SK-N-SH (cell line): Measurements from ENCODE around the gene ATP5F1D. TPM values are rescaled to one million over a fixed set of nuclear protein-coding genes. Genes with fewer than 3 reads are reported as not detected.

Experiments
- CTCF ChIA-PET: fragments of 300-600, 350-600 bp; formaldehyde crosslinking; extraction: SDS; loops from one replicate; lab custom pipeline; 2021; lab: Yijun Ruan, JAX
- POLR2A ChIA-PET: fragments of 350-600 bp; sonication (Branson Sonifier 250); formaldehyde crosslinking; extraction: SDS; loops from one replicate; lab custom pipeline; 2020; ENCODE audit warnings: antibody characterized with exemption, inconsistent platforms; lab: Yijun Ruan, JAX
- DNase-seq: peaks from one replicate; pipeline ENCODE4 v3.0.0; 2012
- H2AFZ ChIP-seq: fragments of 200-600 bp; sonication (generic); 2 replicates; pipeline ENCODE4 v1.8.1; 2016; ENCODE audit warnings: antibody characterized with exemption, mild to moderate bottlenecking, low read depth
- H3F3A ChIP-seq: fragments of 200-600 bp; sonication (generic); replicated peaks from 2 replicates; pipeline ENCODE3; 2016; ENCODE audit warnings: antibody characterized with exemption, mild to moderate bottlenecking; ENCODE audit not compliant: insufficient read depth
- H3K27ac ChIP-seq, 2 experiments: fragments of 200-500 bp in 1 of 2; fragments of 200-600 bp in 1 of 2; sonication (Bioruptor generic) in 1 of 2; sonication (generic), shearing (Covaris generic) in 1 of 2; 2 replicates each; pipeline versions ENCODE4 v1.5.1 to v1.6.1; 2014 to 2016; ENCODE audit warnings: low read depth in 2 of 2, inconsistent platforms in 1 of 2, low read length in 1 of 2, mild to moderate bottlenecking in 1 of 2, mixed read lengths in 1 of 2
- H3K27me3 ChIP-seq: fragments of 200-600 bp; sonication (generic), shearing (Covaris generic); 2 replicates; pipeline ENCODE4 v1.6.1; 2016; ENCODE audit warnings: mixed run types; ENCODE audit not compliant: insufficient read depth
- H3K36me3 ChIP-seq, 2 experiments: fragments of 200-500 bp in 1 of 2; fragments of 200-600 bp in 1 of 2; sonication (Bioruptor generic) in 1 of 2; sonication (generic) in 1 of 2; replicated peaks in 1 of 2; 2 replicates each; pipeline versions ENCODE3 to v1.5.1; 2014 to 2016; ENCODE audit warnings: low read length in 1 of 2, mild to moderate bottlenecking in 1 of 2; ENCODE audit not compliant: insufficient read depth in 2 of 2, control insufficient read depth in 1 of 2
- H3K4me1 ChIP-seq, 2 experiments: fragments of 200-500 bp in 1 of 2; fragments of 200-600 bp in 1 of 2; sonication (Bioruptor generic) in 1 of 2; sonication (generic), shearing (Covaris generic) in 1 of 2; 2 replicates each; pipeline versions ENCODE4 v1.5.1 to v1.6.1; 2014 to 2016; ENCODE audit warnings: low read depth in 1 of 2, low read length in 1 of 2, mixed run types in 1 of 2; ENCODE audit not compliant: insufficient read depth in 2 of 2, control insufficient read depth in 1 of 2
- H3K4me2 ChIP-seq: fragments of 200-600 bp; sonication (generic), shearing (Covaris generic); 2 replicates; pipeline ENCODE4 v1.6.1; 2017; ENCODE audit warnings: mixed run types
- H3K4me3 ChIP-seq, 2 experiments: fragments of 200-500 bp in 1 of 2; fragments of 200-600 bp in 1 of 2; sonication (Bioruptor generic) in 1 of 2; sonication (generic), shearing (Covaris generic) in 1 of 2; 2 replicates each; pipeline versions ENCODE4 v1.5.1 to v1.8.1; 2014 to 2016; ENCODE audit warnings: low read depth in 2 of 2, inconsistent platforms in 1 of 2, low read length in 1 of 2, mild to moderate bottlenecking in 1 of 2, mixed read lengths in 1 of 2, moderate library complexity in 1 of 2
- H3K79me2 ChIP-seq: fragments of 200-600 bp; sonication (generic); 2 replicates; pipeline ENCODE4 v1.8.1; 2017; ENCODE audit warnings: mild to moderate bottlenecking; ENCODE audit not compliant: insufficient read depth
- H3K9ac ChIP-seq: fragments of 200-600 bp; sonication (generic); 2 replicates; pipeline ENCODE4 v1.6.1; 2017; ENCODE audit warnings: mixed run types
- H3K9me2 ChIP-seq: fragments of 200-600 bp; sonication (generic); 2 replicates; pipeline ENCODE4 v1.6.1; 2017; ENCODE audit warnings: mixed run types
- H3K9me3 ChIP-seq: fragments of 200-600 bp; sonication (generic); 2 replicates; pipeline ENCODE4 v1.6.1; 2017; ENCODE audit warnings: mixed run types, mild to moderate bottlenecking, moderate library complexity
- H4K20me1 ChIP-seq: fragments of 200-600 bp; sonication (generic); 2 replicates; pipeline ENCODE4 v1.6.1; 2017; ENCODE audit warnings: mild to moderate bottlenecking, mixed run types; ENCODE audit not compliant: insufficient read depth
- CTCF ChIP-seq: fragments of 200-600 bp; sonication (generic); IDR thresholded peaks from 2 replicates; pipeline ENCODE4 v1.6.1; 2017; ENCODE audit warnings: antibody characterized with exemption, mild to moderate bottlenecking, moderate library complexity
- RCOR1 ChIP-seq: fragments of 150-350 bp; IDR thresholded peaks from 2 replicates; pipeline ENCODE4 v1.6.1; 2017; ENCODE audit warnings: antibody characterized with exemption, low read length
- RXRA ChIP-seq: IDR thresholded peaks from 2 replicates; pipeline ENCODE4 v1.4.0; 2012; ENCODE audit warnings: low read depth, mild to moderate bottlenecking, borderline replicate concordance
- TCF12 ChIP-seq: IDR thresholded peaks from 2 replicates; pipeline ENCODE4 v1.4.0; 2012
- WGBS: methylation state at CpG from one replicate; pipeline ENCODE4 v1.1.6; 2017; ENCODE audit warnings: low lambda C conversion rate; 5-methylcytosine and 5-hydroxymethylcytosine counted together
- polyA plus RNA-seq, 3 experiments: library from polyadenylated mRNA; depleted of rRNA; stranded (reverse); fragments of >200 nt; gene quantifications; 2 replicates each; pipeline ENCODE4 v1.2.3, GENCODE V29; 2012

ATP5F1D gene
- polyA plus RNA-seq, 1 of the 3 experiments (the other 2 are of a cell fraction), result 226 TPM

GRCh38 chr19:1284979-1285736 lies 43.6 kb downstream of the ATP5F1D start:
- TF ChIP-seq CTCF (peak; percentile 7; the same call in 1 of the 2 replicates), RXRA (no peak), TCF12 (no peak)
- Histone ChIP-seq H3K4me1 (peaks cover 0 to 8% of the 10 kb centered on the region in 2 experiments; a peak in 1 of 4 replicates), H3K79me2 (no peaks in the 10 kb centered on the region), H3K4me2 (no peak overlapping the region), H3K36me3 (peaks cover 0 to 1% of the 10 kb centered on the region in 2 experiments), H2AFZ (no peak overlapping the region), H3K27ac (no peak overlapping the region), H3F3A (peaks cover 18% of the 10 kb centered on the region), H4K20me1 (peaks cover 2% of the 10 kb centered on the region), H3K4me3 (peak overlapping the region in 1 of 2 experiments; percentile 57; a peak in 2 of 4 replicates), H3K9me3 (no peaks in the 10 kb centered on the region), H3K9ac (no peak overlapping the region), H3K27me3 (no peaks in the 10 kb centered on the region), H3K9me2 (no peaks in the 10 kb centered on the region)
- ChIA-PET CTCF (interaction anchor here (0.6 to 3.2 kb wide), 9 partner anchors 13 to 160 kb away, joined by 3 to 17 read pairs (median 4); partner anchors contain the start of gene CIRBP), POLR2A (interaction anchor here (2.3 kb wide), 1 partner anchor 16 kb away, joined by 9 read pairs; the partner anchor contains the start of gene CIRBP)
- 87% methylated on average over 8 of the region's 51 CpGs for WGBS
- no peak for DNase-seq

GRCh38 chr19:1285737-1286360 lies 44.3 kb downstream of the ATP5F1D start, which contains the start of gene EFNA2:
TSS of gene EFNA2 (plus strand) at chr19:1285873. CDS start at chr19:1286169, 296 bp downstream.
- ChIA-PET POLR2A (interaction anchor here (2.2 to 2.3 kb wide), 2 partner anchors 17 kb away, joined by 9 to 10 read pairs; partner anchors contain the start of gene CIRBP), CTCF (interaction anchor here (0.8 to 3.2 kb wide), 8 partner anchors 19 to 386 kb away, joined by 3 to 17 read pairs (median 6); no protein-coding TSS in a partner anchor)
- Histone ChIP-seq H4K20me1 (no peaks in the 10 kb centered on the region), H3K4me3 (peak within 1 kb of the TSS; percentile 57 to 63), H3K36me3 (no peaks in the 10 kb centered on the region), H3K9me2 (no peaks in the 10 kb centered on the region), H3F3A (peaks cover 12% of the 10 kb centered on the region), H3K27me3 (no peaks in the 10 kb centered on the region), H3K9ac (peak within 1 kb of the TSS; percentile 19; the same call in 1 of the 2 replicates), H3K4me2 (peak within 1 kb of the TSS; percentile 75), H3K27ac (no peak within 1 kb of the TSS; a peak in 1 of 4 replicates), H2AFZ (0 out of 2 replicates have a peak within 1 kb of the TSS, but pooled peaks have one; percentile 5), H3K79me2 (no peaks in the 10 kb centered on the region), H3K9me3 (no peaks in the 10 kb centered on the region), H3K4me1 (peaks cover 0 to 8% of the 10 kb centered on the region in 2 experiments; a peak in 1 of 4 replicates)
- no CpG with 5 or more reads among the region's 113 CpGs for WGBS
- TF ChIP-seq RCOR1 (no peak), CTCF (peak; percentile 1; the same call in 1 of the 2 replicates)
- peak; percentile 84 for DNase-seq
